KMS-11 (cell line): ENCODE measurements around the gene MMAB.

Experiments
- H2AFZ ChIP-seq: fragments of 200-600 bp; sonication (generic); 2 replicates; pipeline ENCODE4 v1.6.1; 2016; ENCODE audit warnings: antibody characterized with exemption, mixed run types, low read depth
- H3K27ac ChIP-seq: fragments of 200-600 bp; sonication (generic); 2 replicates; pipeline ENCODE4 v1.6.1; 2016; ENCODE audit warnings: mild to moderate bottlenecking, mixed run types
- H3K27me3 ChIP-seq: fragments of 200-600 bp; sonication (generic); 2 replicates; pipeline ENCODE4 v1.6.1; 2017; ENCODE audit warnings: mild to moderate bottlenecking, low read depth, mixed run types, moderate library complexity; ENCODE audit not compliant: insufficient read depth
- H3K36me3 ChIP-seq: fragments of 200-600 bp; sonication (generic); 2 replicates; pipeline ENCODE4 v1.6.1; 2017; ENCODE audit warnings: mild to moderate bottlenecking, mixed run types; ENCODE audit not compliant: insufficient read depth
- H3K4me1 ChIP-seq: fragments of 200-600 bp; sonication (generic); 2 replicates; pipeline ENCODE4 v1.6.1; 2016; ENCODE audit warnings: mild to moderate bottlenecking, low read depth, mixed run types; ENCODE audit not compliant: poor library complexity, severe bottlenecking
- H3K4me2 ChIP-seq: fragments of 200-600 bp; sonication (generic); 2 replicates; pipeline ENCODE4 v1.7.0; 2016; ENCODE audit warnings: mild to moderate bottlenecking, mixed run types
- H3K4me3 ChIP-seq: fragments of 200-600 bp; sonication (generic); IDR thresholded peaks from 2 replicates; pipeline ENCODE4 v1.6.1; 2017; ENCODE audit warnings: low read depth, low read length, mixed read lengths; ENCODE audit not compliant: insufficient read depth
- H3K79me2 ChIP-seq: fragments of 200-600 bp; sonication (generic); 2 replicates; pipeline ENCODE4 v1.6.1; 2016; ENCODE audit warnings: low read depth, mixed run types; ENCODE audit not compliant: insufficient read depth
- H3K9ac ChIP-seq: fragments of 200-600 bp; sonication (generic); 2 replicates; pipeline ENCODE4 v1.6.1; 2016; ENCODE audit warnings: mild to moderate bottlenecking, mixed run types
- H4K20me1 ChIP-seq: fragments of 200-600 bp; sonication (generic); 2 replicates; pipeline ENCODE4 v1.6.1; 2016; ENCODE audit warnings: mild to moderate bottlenecking, mixed run types; ENCODE audit not compliant: insufficient read depth
- CTCF ChIP-seq: fragments of 200-600 bp; sonication (generic); conservative IDR thresholded peaks from 2 replicates; pipeline ENCODE4 v1.6.1; 2017; ENCODE audit warnings: low read depth, mild to moderate bottlenecking, antibody characterized with exemption, low read length, moderate library complexity, mixed read lengths

MMAB gene

GRCh38 chr12:109559200-109559505, 14.2 kb downstream of the MMAB start:
- no peak overlapping the region for H3K27ac ChIP-seq
- H3K9ac ChIP-seq = no peak overlapping the region
- no peaks in the 10 kb centered on the region for H3K79me2 ChIP-seq
- H3K4me1 ChIP-seq = no peaks in the 10 kb centered on the region
- H3K4me2 ChIP-seq = no peak overlapping the region
- TF ChIP-seq CTCF = no peak
- no peaks in the 10 kb centered on the region for H4K20me1 ChIP-seq
- H3K4me3 ChIP-seq = no peak overlapping the region
- H3K27me3 ChIP-seq = no peaks in the 10 kb centered on the region
- no peaks in the 10 kb centered on the region for H3K36me3 ChIP-seq
- no peak overlapping the region for H2AFZ ChIP-seq

DNA sequence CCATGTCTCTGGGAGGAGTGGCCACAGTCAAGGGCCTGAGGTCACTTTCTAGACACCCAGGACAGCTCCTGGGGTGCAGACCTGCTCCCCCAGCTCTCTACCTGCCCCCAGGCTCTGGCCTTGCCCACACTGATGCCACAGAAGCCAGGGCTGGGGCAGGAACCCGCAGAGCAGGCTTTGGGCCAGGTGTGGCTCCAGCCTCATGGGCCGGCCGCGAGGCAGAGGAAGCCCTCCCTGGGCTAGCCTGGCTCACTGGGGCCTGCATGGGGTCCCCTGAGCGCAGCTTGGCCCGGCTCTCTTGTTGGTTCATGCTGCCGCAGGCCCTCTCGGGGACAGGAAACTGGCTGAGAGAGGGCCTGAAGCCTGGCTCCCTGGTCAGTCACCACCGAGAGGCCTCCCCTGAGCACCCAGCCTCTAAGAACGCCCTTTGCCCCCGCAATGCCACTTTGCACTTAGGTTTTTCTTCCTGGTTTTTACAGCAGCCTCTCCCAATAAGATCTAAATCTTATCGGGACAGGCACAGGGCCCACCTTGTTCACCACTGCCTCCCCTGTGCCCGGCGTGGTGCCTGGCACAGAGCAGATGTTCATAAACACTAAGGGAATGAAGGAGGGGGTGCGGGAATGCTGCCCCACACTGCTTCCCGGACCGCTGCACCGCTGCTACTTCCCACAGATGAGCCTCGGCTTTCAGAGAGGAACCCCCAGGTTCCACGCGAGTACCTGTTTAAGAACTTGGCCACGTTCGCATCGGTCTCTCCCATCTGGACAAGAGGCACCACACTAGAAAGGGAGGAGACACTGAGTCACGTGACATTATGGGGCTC, 14.7 kb downstream of the MMAB start:
- no peaks in the 10 kb centered on the region for H3K79me2 ChIP-seq
- H4K20me1 ChIP-seq = no peaks in the 10 kb centered on the region
- H3K27me3 ChIP-seq = no peaks in the 10 kb centered on the region
- H2AFZ ChIP-seq = no peak overlapping the region
- H3K9ac ChIP-seq = no peak overlapping the region
- no peak overlapping the region for H3K4me3 ChIP-seq
- no peaks in the 10 kb centered on the region for H3K4me1 ChIP-seq
- no peak overlapping the region for H3K27ac ChIP-seq
- H3K36me3 ChIP-seq = no peaks in the 10 kb centered on the region
- TF ChIP-seq CTCF = no peak
- no peak overlapping the region for H3K4me2 ChIP-seq

DNA sequence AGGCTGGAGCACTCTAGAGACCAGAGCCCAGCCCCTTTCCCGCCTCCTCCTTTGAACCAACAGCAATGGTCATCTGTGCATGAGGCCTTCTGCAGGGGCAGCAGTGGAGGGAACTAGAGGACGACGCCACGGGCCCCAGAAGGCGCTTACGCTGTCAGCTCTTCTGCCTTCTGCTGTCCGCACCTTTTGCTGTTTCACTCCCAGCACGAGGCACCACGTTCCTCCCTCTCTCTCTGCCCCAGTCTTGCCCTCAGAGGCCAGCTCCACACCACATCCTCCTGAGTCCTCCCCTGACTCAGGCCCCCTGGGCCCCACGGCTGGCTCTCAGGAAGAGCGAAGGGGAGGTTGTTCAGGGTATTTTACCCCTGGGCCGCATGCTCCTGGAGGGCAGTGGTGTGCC, 15.5 kb downstream of the MMAB start:
- Histone ChIP-seq H3K79me2 (no peaks in the 10 kb centered on the region), H4K20me1 (no peaks in the 10 kb centered on the region), H3K4me1 (no peaks in the 10 kb centered on the region), H3K9ac (no peak overlapping the region), H2AFZ (no peak overlapping the region), H3K36me3 (no peaks in the 10 kb centered on the region), H3K4me2 (no peak overlapping the region), H3K27me3 (no peaks in the 10 kb centered on the region), H3K27ac (no peak overlapping the region), H3K4me3 (no peak overlapping the region)
- no peak for TF ChIP-seq CTCF

- no peak overlapping the region for H3K4me3 ChIP-seq
- no peaks in the 10 kb centered on the region for H4K20me1 ChIP-seq
- no peak for TF ChIP-seq CTCF
- H3K79me2 ChIP-seq = no peaks in the 10 kb centered on the region
- no peak overlapping the region for H3K27ac ChIP-seq
- H3K27me3 ChIP-seq = no peaks in the 10 kb centered on the region
- H2AFZ ChIP-seq = no peak overlapping the region
- H3K36me3 ChIP-seq = no peaks in the 10 kb centered on the region
- H3K4me2 ChIP-seq = no peak overlapping the region
- H3K9ac ChIP-seq = no peak overlapping the region
- no peaks in the 10 kb centered on the region for H3K4me1 ChIP-seq
Observed at GRCh38 chr12:109557200-109557599, 16.1 kb downstream of the MMAB start.
